SW480 (cell line): ENCODE measurements around the gene PLAC8.
A peak's percentile ranks its signal among the peaks of the same experiment; 100 is the strongest.
"Not testable (repeated sequence)": the region's sequence is repeated elsewhere in the genome, so short reads cannot be mapped to it uniquely, and the experiment has no call there.

Experiments
- DNase-seq: peaks from one replicate; pipeline ENCODE4 v3.0.0-alpha.2; 2016; ENCODE audit warnings: low spot score

PLAC8 gene

GRCh38 chr4:83112231-83112630 lies 2.3 kb downstream of the PLAC8 start:
- no peak for DNase-seq

GRCh38 chr4:83111751-83112141 lies 2.8 kb downstream of the PLAC8 start:
- not testable (repeated sequence) for DNase-seq

DNA sequence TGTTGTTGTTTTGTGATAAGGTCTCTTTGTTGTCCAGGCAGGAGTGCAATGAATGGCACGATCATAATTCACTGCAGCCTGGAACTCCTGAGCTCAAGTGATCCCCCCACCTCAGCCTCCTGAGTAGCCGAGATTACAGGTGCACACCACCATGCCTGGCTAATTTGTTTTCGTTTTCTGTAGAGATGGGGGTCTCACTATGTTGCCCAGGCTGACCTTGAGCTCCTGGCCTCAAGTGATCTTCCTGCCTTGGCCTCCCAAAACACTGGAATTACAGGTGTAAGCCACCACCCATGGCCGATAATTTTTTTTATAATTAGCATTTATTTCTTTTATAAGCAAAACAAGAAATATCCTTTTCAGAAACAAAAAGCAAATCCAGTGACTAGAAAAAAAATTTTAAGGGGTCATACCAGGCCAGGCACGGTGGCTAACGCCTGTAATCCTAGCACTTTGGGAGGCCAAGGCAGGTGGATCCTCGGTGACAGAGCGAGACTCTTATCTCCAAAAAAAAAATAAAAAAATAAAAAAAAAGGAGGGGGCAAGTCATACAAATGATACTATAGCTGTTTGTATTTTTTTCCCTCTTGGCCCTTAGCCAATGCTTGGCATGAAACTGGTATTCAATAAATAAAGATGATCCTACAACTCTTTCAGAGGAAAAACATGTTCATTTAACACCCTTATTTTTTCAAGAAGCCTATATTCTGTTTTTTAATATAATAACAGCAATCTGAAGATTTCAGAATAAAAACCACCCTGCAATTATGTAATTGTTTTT lies 3.4 kb downstream of the PLAC8 start:
- no peak for DNase-seq

DNA sequence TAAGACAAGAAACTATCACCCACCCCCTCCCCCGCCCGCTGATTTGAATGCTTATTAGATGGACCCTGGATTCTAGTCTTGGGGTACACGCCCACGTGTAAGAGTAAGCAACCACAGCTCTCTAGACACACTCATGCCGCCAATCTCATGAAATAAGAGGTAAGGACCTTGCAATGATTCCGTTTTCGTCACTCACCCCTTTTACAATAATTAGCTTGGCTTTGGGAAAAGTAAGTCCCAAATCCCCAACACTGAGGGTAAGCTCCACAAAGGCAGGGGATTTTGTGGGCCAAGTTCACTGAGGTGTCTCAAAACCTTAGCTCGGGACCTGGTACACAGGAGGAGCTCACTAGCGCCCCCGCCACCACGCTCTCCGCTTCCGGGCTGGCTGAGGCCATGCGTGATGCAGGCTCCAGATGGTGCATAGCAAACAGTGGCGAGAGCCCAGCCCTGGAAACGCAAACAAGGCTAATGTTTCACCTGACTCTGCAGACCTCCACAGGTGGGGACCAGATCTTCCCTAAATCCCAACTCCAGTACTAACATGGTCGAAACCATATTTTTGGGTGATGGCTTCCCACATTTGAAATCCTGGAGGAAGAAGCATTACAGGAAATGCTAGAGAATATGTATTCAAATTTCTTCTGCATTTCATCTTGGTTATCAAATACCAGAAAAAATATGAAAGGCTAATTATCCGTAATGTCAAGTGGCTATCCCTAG lies 4.1 kb downstream of the PLAC8 start:
- DNase-seq, result peak; percentile 83

GRCh38 chr4:83109480-83110222 lies 4.9 kb downstream of the PLAC8 start:
- DNase-seq, result peak; percentile 25

DNA sequence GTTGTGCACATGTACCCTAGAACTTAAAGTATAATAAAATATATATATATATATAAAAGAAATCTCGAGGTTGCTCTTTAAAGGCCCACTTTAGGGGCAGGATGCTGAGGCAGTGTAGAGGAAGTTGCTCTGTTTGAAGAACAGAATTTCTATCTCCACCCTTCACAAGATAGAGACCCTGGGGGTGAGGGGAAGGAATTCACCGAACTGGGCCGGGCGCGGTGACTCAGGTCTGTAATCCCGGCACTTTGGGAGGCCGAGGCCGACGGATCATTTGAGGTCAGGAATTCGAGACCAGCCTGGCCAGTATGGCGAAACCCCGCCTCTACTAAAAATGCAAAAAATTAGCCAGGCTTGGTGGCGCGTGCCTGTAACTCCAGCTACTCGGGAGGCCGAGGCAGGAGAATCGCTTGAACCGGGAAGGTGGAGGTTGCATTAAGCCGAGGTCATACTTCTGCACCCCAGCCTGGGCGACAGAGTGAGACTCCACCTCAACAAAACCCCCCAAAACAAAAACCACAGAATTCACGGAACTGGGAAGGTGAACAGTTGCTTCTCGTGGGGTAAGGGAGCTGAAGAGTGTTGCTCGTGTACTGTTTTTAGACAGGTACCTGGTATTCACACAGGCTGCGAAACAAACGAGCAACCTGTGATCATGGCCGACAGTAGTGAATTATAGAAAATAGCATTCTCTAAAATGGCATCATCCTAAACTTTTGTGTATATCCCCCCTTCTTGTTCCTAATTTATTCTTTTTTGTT lies 6.2 kb downstream of the PLAC8 start:
- DNase-seq, result no peak

- no peak for DNase-seq
These were observed 6.9 kb downstream of the PLAC8 start for GRCh38 chr4:83107631-83108030.

- no peak for DNase-seq
These were observed 9.5 kb downstream of the PLAC8 start for GRCh38 chr4:83104991-83105390.

DNA sequence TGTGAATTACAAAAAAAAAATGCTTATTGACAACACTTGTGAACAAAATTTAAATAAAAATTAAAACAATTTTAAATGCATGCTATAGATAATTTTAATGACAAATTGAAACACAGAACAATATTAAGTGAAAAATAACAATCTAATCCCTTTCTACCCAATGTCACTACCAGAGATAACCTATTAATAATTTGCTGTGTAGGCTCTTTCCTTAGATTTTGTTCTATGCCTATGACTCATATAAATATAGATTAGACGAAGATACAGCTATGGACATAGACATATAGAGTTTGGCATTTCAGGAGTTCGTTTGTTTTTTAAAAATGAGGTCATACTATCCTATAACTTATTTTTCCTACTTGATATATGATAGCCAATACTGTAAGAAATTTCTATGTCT lies 18.1 kb downstream of the PLAC8 start:
- no peak for DNase-seq

DNA sequence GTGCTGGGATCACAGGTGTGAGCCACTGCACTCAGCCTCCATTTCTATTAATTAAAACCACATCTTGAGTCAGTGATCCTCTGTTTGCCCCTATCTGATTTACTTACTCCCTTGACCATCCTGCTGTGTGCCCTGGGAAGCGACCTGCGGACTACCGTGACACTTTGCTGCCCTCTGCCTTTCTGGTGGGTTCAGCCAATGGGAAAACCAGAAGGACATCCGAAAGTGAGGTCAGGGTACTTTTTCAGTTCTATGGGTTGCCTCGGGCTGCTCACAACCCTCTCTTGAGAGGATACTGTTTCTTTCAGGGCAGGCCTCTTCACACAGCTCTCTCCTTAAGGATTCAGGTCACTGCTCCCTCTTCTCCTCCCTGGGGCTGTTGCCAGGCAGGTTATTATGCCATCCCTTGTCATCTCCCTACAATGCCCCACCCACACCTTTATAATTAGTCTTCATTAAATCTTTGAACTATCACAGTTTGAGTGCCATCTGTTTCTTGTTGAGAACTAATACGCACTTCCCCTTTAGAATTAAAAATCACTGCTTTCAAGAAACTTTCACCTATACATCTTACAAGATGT lies 21.4 kb downstream of the PLAC8 start:
- DNase-seq, result no peak

DNA sequence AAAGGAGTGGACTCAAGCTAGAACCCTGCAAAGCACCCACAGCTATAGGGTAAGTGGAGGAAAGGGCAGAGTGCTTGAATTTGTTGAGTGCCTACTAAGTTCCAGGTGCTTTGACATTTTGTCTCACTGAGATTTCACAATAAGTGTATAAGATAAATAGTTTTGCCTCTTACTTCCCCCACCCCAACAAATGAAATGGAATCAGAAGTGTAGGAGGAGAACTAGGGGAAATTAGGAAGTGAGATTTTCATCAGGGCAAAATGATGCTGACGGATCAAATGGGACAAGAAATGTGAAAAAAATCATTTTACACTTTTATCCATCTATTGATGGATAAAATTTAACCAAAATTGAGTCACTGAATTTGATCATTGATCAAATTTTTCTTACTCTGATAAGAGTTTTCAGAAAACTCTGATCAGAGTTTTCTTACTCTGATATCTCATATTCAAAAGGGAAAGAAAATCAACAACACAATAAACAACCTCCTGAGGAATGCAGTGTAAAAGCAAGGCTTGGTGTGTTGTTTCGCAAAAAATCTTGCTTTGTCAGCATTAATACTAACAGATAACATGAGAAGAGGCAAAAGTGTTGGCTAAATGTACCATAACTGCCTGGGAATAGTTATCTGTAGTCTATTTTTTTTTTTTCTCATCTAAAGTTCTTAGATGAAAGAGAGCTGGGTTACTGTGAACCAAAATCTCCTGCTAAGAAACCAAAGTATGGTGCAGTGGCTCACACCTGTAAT lies 24.9 kb downstream of the PLAC8 start:
- no peak for DNase-seq

GRCh38 chr4:83084956-83085355 lies 29.6 kb downstream of the PLAC8 start:
- not testable (repeated sequence) for DNase-seq

DNA sequence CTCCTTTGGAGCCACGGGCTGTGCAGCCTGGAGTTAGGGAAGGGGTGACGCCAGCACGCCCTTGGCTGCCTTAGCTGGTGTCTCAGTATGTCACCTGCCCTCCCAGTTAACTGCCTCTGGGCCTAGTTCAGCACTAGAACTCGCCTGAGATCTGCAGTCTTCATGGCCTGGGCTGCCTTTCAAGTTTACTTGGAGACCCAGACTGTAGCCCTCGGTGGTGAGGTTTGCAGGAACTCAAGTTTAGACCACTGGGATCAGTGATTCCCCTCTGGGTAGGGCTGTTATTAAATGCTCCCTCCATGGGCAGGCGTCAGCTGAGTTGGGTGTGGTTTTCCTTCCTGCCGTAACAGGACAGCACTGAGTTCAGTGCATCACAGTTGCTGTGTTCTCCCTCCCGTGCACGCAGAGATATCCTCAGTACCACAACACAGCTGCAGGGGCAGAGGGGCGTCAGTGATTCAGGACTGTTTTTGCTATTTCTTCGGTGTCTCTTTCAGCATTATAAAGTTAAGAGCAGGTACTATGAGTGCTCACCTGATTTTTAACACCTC lies 30.5 kb downstream of the PLAC8 start:
- DNase-seq, result no peak

- no peak for DNase-seq
These were observed 31.8 kb downstream of the PLAC8 start for GRCh38 chr4:83082777-83083176.

GRCh38 chr4:83080561-83080960 lies 34.0 kb downstream of the PLAC8 start:
- DNase-seq, result no peak

GRCh38 chr4:83075311-83076095 lies 39.0 kb downstream of the PLAC8 start:
- no peak for DNase-seq

GRCh38 chr4:83074783-83075182 lies 39.7 kb downstream of the PLAC8 start:
- not testable (repeated sequence) for DNase-seq

- peak; percentile 66 for DNase-seq
These were observed 40.3 kb downstream of the PLAC8 start for GRCh38 chr4:83074086-83074704.

DNA sequence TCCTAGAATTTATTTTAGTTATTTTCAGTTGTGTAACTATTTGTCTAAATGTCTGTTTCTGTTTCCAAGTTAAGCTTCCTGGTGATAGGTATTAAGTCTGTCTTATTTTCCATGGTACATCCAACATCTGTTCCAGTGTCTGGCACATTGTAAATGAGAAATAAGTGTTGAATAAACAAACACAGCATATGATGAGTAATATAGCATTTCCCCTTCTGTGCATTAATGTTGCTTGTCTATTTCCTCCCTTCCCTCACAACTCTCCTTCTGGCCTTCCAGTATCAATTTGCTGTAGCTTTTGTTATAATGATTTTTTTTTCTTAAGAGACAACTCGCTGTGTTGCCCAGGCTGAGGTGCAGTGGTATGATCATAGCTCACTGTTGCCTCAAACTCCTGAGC lies 43.4 kb downstream of the PLAC8 start:
- DNase-seq, result no peak
